ENCODE results near the gene FGFBP2. TPM values are rescaled to one million over a fixed set of nuclear protein-coding genes. Genes with fewer than 3 reads are reported as not detected.

Gene FGFBP2
- total and polyA plus RNA-seq, 2 experiments from 2014 or later, result 0.18 to 0.56 TPM

- no peaks in the 10 kb centered on the region for H3K4me1 Mint-ChIP-seq
- H3K27ac Mint-ChIP-seq, result no peak overlapping the region
- peaks cover 19% of the 10 kb centered on the region for H3K9me3 Mint-ChIP-seq
- Histone ChIP-seq H3K4me3 (no peak overlapping the region), H3F3A (replicated peaks; ENCODE audit: low read depth) (no peaks in the 10 kb centered on the region), H3K79me2 (replicated peaks; ENCODE audit: insufficient read depth) (no peaks in the 10 kb centered on the region), H3K27me3 (ENCODE audit: insufficient read depth) (no peaks in the 10 kb centered on the region), H2AFZ (peak overlapping the region; percentile 59), H3K4me2 (no peak overlapping the region), H3K9me2 (ENCODE audit: insufficient read depth) (peaks cover 1% of the 10 kb centered on the region; the same call in 1 of the 2 replicates), H4K20me1 (replicated peaks; ENCODE audit: insufficient read depth) (no peaks in the 10 kb centered on the region), H3K27ac (ENCODE audit: low read depth) (no peak overlapping the region), H3K36me3 (ENCODE audit: insufficient read depth) (peaks cover 5% of the 10 kb centered on the region; the same call in 1 of the 2 replicates), H3K4me1 (ENCODE audit: insufficient read depth) (no peaks in the 10 kb centered on the region)
- TF ChIP-seq POLR2AphosphoS5 (IDR thresholded peaks at IDR 0.05; ENCODE audit: low read depth) (no peak), ZNF114 (CRISPR knock-in tag; IDR thresholded peaks at IDR 0.05) (no peak), ZNF462 (CRISPR knock-in tag; IDR thresholded peaks at IDR 0.05) (no peak), CREB1 (CRISPR knock-in tag; IDR thresholded peaks at IDR 0.05; ENCODE audit: low read depth) (no peak), STAT1 (IDR thresholded peaks at IDR 0.05; ENCODE audit: unreplicated experiment) (no peak), EZH2 (IDR thresholded peaks at IDR 0.05; ENCODE audit: low read depth, unreplicated experiment) (no peak), CTCF (conservative IDR thresholded peaks at IDR 0.05; ENCODE audit: low read depth in 2 of 2) (no peak), ETS1 (IDR thresholded peaks at IDR 0.05) (no peak)
- DNase-seq (ENCODE audit: low spot score) (no peak), ATAC-seq (no peak)
- peaks cover 6% of the 10 kb centered on the region for H3K36me3 Mint-ChIP-seq (ENCODE audit: low read depth)
- H3K4me3 Mint-ChIP-seq, result no peak overlapping the region
- peaks cover 4% of the 10 kb centered on the region for H3K27me3 Mint-ChIP-seq (ENCODE audit: insufficient read depth, low read depth, poor library complexity)
Observed at GRCh38 chr4:15912961-15913630, 49.9 kb downstream of the FGFBP2 start.
